NCI-H748 (cell line): ENCODE data around the gene SCAF8.
"Not testable (repeated sequence)": the region's sequence is repeated elsewhere in the genome, so short reads cannot be mapped to it uniquely, and the experiment has no call there.

Experiments used
- DNase-seq: peaks from one replicate; lab custom pipeline; 2025; ENCODE audit not compliant: unreplicated experiment; lab: John Stamatoyannopoulos, UW

SCAF8 gene

GRCh38 chr6:154768280-154768679 lies 35.1 kb downstream of the SCAF8 start:
- DNase-seq, result no peak

GRCh38 chr6:154773610-154774089 lies 40.4 kb downstream of the SCAF8 start:
- no peak for DNase-seq

- DNase-seq, result not testable (repeated sequence)
Observed at GRCh38 chr6:154779157-154779556, 45.9 kb downstream of the SCAF8 start.

DNA sequence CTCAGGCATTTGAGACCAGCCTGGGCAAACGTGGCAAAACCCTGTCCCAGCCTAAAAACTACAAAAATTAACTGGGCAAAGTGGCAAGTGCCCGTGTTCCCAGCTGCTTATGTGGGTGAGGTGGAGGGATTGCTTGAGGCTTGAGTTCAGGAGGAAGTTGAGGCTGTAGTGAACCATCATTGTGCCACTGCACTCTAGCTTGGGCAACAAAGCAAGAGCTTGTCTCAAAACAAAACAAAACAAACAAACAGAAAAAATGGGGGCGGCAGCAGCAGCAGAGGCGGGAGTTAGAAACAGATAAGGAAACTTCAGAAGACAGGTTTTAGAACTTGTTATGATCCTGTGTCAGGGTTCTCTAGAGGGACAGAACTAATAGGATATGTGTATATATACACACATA lies 49.0 kb downstream of the SCAF8 start:
- DNase-seq, result no peak

DNA sequence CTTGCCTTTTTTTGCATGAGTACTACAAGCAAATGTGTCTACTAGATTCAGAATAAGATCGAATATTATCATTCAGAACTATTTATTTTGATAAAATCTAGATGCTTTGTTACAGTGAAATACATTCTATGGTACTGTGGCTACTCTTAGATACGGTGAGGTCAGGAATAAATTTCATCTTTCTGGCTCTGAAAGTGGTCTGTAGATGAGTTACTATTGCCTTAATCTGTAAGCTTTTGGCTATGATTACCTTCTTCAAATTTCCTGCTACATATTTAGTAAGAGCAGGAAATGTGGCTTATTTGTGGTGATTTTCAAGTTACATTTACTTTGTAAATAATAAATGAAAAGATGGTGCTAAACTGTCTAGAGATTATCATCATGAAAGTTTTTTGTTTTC lies 50.0 kb downstream of the SCAF8 start:
- DNase-seq, result no peak

DNA sequence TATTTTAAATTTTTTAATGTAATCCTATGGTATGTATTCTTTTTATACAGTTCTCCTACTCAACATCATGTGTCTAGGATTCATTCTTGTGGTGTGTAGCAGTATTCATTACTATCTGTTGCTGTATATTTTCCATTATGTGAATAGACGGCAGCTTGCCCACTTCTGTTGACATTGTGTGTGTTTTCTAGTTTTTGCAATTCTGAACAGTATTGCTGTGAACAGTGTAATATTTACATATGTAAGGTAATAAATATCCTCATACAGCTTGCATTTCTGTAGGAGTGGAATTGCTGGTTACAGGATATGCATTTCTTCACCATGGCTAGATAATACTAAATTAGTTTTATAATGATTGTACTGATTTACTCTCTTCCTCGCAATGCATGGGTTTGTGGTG lies 51.9 kb downstream of the SCAF8 start:
- DNase-seq, result no peak

- no peak for DNase-seq
Observed at GRCh38 chr6:154786144-154786868, 53.1 kb downstream of the SCAF8 start.

DNA sequence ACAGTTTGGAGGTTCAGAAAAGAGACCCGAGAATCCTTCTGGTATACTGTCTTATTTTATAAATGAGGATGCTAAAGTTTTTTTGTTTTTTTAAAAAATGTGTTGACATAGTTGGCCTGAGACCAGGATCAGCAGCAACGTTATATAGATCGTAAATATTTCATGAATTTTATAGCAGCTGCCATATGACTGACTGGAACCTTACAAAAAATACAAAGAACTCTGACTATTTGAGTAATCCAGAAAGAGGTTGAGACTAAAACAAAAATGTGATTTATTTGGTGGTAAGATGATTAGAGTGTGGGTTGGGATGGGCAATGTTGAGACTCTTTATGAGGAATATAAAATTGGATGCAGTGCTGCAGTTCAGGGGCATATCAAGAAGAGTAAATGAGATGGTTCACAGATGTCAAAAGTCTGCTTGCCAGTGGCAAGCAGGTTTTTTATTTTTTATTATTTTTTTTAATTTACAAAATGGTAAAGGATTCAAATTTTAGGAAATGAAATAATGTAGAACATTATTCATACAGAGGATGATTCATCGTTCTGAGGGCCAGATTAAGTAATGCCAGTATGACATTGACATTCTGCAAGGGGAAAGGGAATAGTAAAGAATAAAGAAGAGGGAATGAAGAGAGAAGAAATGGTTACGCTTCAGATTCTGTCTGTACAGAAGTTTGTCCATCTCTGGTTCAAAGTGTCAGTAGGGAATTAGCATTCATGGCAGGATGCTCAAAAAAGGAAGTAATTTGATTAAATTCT lies 58.5 kb downstream of the SCAF8 start:
- DNase-seq, result no peak

GRCh38 chr6:154792325-154792724 lies 59.1 kb downstream of the SCAF8 start:
- no peak for DNase-seq

- DNase-seq, result no peak
Observed at GRCh38 chr6:154792761-154793160, 59.5 kb downstream of the SCAF8 start.

DNA sequence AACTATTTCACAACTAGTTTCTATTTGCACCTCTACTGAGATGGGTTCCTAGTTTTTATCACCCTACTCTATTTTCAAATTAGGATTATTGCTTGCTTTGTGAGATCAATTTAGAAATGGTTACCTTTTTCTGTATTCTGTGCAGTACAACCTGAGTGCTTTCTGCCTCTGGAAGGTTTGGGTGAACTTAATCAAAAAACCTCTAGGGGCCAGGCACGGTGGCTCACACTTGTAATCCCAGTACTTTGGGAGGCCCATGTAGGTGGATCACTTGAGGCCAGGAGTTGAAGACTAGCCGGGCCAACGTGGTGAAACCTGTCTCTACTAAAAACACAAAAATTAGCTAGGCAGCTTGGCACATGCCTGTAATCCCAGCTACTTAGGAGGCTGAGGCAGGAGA lies 63.3 kb downstream of the SCAF8 start:
- DNase-seq, result no peak

DNA sequence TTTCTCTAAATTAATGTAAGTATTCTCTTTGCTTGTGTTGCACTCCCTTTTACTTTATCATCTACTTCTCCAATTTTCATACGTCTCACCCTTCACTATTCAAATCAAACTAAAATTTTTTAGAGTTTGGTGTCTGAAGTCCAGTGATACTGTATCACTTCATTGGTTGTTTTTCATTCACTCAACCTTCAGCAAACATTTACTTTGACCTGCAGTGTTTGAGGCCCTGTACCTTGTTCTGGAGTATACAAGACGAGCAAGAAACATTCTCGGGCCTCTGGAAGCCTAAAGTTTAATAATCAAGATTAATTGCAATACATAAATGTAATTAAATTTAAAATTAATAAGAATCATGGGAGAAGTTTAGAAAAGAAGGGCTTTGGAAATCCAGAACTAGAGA lies 64.6 kb downstream of the SCAF8 start:
- DNase-seq, result no peak

GRCh38 chr6:154800338-154800737 lies 67.1 kb downstream of the SCAF8 start:
- no peak for DNase-seq

DNA sequence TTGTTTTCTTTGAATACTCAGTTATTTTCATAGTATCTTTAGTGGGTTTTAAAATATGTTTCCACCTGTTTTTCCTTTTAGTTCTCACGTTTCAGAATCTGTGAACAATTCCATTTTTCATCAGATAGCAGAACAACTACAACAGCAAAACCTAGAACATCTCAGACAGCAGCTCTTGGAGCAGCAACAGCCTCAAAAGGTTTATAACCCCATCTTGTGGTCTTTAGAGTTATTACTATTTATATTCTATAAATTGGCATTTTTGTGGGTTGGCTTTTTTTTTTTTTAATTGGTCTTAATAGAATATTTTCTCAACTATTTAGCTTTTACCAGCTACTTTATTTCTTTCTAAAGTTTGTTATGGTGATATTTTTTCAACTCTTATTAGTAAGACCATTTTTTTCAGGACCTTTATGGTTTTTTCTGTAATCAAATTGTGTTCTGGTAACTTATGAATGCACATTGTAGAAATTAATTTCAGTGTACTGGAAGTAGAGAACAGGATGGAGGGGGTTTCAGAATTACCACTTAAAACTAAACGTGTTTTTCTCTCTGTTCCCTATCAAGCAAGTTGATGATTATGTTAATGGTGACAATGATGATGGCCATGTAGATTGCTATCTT lies 72.2 kb downstream of the SCAF8 start:
- peak; percentile 45 for DNase-seq

GRCh38 chr6:154806804-154807203 lies 73.6 kb downstream of the SCAF8 start:
- DNase-seq, result no peak

DNA sequence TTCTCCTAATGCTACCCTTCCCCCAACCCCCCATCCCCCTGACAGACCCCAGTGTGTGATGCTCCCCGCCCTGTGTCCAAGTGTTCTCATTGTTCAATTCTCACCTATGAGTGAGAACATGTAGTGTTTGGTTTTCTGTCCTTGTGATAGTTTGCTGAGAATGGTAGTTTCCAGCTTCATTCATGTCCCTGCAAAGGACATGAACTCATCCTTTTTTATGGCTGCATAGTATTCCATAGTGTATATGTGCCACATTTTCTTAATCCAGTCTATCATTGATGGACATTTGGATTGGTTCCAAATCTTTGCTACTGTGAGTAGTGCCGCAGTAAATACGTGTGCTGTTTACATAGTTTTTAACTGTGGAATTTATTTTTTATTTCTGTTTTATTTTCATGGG lies 78.4 kb downstream of the SCAF8 start:
- not testable (repeated sequence) for DNase-seq

DNA sequence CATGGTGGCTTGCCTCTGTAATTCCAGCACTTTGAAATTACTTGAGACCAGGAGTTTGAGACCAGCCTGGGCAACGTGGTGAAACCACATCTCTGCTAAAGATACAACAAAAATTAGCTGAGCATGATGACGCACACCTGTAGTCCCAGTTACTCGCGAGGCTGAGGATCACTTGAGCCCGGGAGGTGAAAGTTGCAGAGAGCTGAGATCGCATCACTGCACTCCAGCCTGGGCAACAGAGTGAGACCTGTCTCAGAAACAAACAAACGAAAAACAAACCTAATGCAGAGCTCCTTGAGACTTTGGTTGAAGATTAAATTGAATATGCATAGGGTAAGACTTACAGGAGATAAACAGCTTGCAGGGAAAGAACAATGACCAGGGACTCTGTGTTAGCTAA lies 80.8 kb downstream of the SCAF8 start:
- DNase-seq, result no peak

- no peak for DNase-seq
Observed at GRCh38 chr6:154815938-154816820, 83.0 kb downstream of the SCAF8 start.

DNA sequence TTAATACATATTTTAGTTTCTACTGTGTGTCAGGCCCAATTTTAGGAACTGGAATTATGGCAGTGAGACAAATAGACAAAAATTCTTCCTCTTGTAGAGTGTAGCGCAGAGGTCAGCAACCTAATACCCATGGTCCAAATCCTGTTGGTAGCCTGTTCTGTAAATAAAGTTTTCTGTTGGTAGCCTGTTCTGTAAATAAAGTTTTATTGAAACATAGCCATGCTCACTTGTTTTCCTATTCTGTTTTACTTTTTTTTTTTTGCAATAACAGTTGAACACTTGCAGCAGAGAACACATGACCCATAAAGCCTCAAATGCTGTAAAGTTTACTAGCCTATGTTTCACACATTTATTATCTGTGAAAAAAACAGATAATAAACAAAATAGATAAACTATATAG lies 87.9 kb downstream of the SCAF8 start:
- DNase-seq, result no peak

- DNase-seq, result no peak
Observed at GRCh38 chr6:154821638-154822037, 88.4 kb downstream of the SCAF8 start.

DNA sequence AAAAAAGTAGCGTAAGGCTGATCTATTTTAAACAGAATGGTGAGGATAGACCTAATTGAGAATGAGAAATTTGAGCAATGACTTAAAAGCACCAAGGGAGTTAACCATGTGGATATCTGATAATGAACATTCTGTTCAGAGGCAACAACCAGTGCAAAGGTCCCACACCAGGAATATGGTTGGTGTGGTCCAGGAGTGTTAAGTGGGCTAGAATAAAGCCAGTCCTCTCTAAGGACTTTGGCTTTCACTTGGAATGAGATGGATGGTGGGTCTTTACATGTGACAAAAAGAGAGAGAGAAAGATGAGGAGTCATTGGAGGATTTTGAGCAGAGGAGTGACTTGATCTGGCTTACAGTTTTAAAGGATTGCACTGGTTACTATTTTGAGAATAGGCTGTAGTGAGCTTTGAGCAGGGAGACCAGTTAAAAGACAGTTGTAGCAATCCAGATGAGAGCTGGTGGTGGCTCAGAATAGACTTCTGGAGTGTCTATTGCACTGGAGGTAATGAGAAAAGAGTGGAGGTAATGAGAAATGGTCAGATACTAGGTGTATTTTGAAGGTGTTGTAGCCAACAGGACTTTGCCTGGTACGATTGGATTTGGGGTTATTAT lies 89.8 kb downstream of the SCAF8 start:
- DNase-seq, result no peak
